HepG2 (cell line): ENCODE results near the gene SLC34A3. TPM values are rescaled to one million over a fixed set of nuclear protein-coding genes. Genes with fewer than 3 reads are reported as not detected.

Source experiments
- HDAC6 ChIP-seq: fragments of 200-600 bp; sonication (generic); IDR thresholded peaks from 2 replicates; pipeline ENCODE4 v1.7.0; 2017; ENCODE audit warnings: mild to moderate bottlenecking, antibody characterized with exemption, low read length, low read depth
- HNF4G ChIP-seq, 2 experiments: sonication (generic) in 1 of 2; formaldehyde crosslinking in 1 of 2; IDR thresholded peaks; 2 replicates each; pipeline versions ENCODE4 v1.4.0 to v1.6.1; 2011 to 2020; ENCODE audit warnings: borderline replicate concordance in 2 of 2, low read depth in 2 of 2, mild to moderate bottlenecking in 2 of 2, low read length in 1 of 2, missing genetic modification reagents in 1 of 2, moderate library complexity in 1 of 2
- KAT7 ChIP-seq: IDR thresholded peaks from 2 replicates; pipeline ENCODE4 v1.6.1; 2018; ENCODE audit warnings: borderline replicate concordance, missing compliant biosample characterization
- MED1 ChIP-seq: sonication (generic); formaldehyde crosslinking; IDR thresholded peaks from 2 replicates; pipeline ENCODE4 v1.4.0; 2020; ENCODE audit warnings: missing genetic modification reagents
- MYC ChIP-seq: sonication (generic); formaldehyde crosslinking; IDR thresholded peaks from 2 replicates; pipeline ENCODE4 v1.9.0; 2021; ENCODE audit warnings: missing genetic modification reagents, borderline replicate concordance
- PHF21A ChIP-seq: sonication (generic); formaldehyde crosslinking; IDR thresholded peaks from 2 replicates; pipeline ENCODE4 v1.5.0; 2020; ENCODE audit warnings: mild to moderate bottlenecking, missing genetic modification reagents
- SNAPC2 ChIP-seq: sonication (generic); formaldehyde crosslinking; IDR thresholded peaks from 2 replicates; pipeline ENCODE4 v1.8.1; 2022; ENCODE audit warnings: mild to moderate bottlenecking, missing genetic modification reagents
- ZNF263 ChIP-seq: sonication (generic); formaldehyde crosslinking; IDR thresholded peaks from 2 replicates; pipeline ENCODE4 v1.4.0; 2020; ENCODE audit warnings: missing genetic modification reagents
- ZNF292 ChIP-seq: sonication (generic); formaldehyde crosslinking; IDR thresholded peaks from 2 replicates; pipeline ENCODE4 v1.8.1; 2022; ENCODE audit warnings: mild to moderate bottlenecking, low read depth, missing genetic modification reagents, borderline replicate concordance
- ZNF383 ChIP-seq: sonication (generic); formaldehyde crosslinking; IDR thresholded peaks from 2 replicates; pipeline ENCODE4 v1.4.0; 2020; ENCODE audit warnings: missing genetic modification reagents, mild to moderate bottlenecking, borderline replicate concordance
- ZNF577 ChIP-seq: sonication (generic); formaldehyde crosslinking; IDR thresholded peaks from 2 replicates; pipeline ENCODE4 v1.4.0; 2020; ENCODE audit warnings: mild to moderate bottlenecking, low read depth, missing genetic modification reagents, borderline replicate concordance
- ZNF616 ChIP-seq: sonication (generic); formaldehyde crosslinking; IDR thresholded peaks from 2 replicates; pipeline ENCODE4 v1.5.0; 2020; ENCODE audit warnings: low read depth, mild to moderate bottlenecking, missing genetic modification reagents
- ZNF678 ChIP-seq: sonication (generic); formaldehyde crosslinking; IDR thresholded peaks from 2 replicates; pipeline ENCODE4 v1.4.0; 2020; ENCODE audit warnings: mild to moderate bottlenecking, missing genetic modification reagents
- ZNF775 ChIP-seq: sonication (generic); formaldehyde crosslinking; IDR thresholded peaks from 2 replicates; pipeline ENCODE4 v1.4.0; 2020; ENCODE audit warnings: missing genetic modification reagents, mild to moderate bottlenecking, moderate library complexity, borderline replicate concordance
- ZNF883 ChIP-seq: sonication (generic); formaldehyde crosslinking; IDR thresholded peaks from 2 replicates; pipeline ENCODE4 v1.5.1; 2020; ENCODE audit warnings: mild to moderate bottlenecking, missing genetic modification reagents; ENCODE audit errors: not compliant biosample characterization
- polyA plus RNA-seq, 8 experiments: library from polyadenylated mRNA; depleted of rRNA in 3 of 8; stranded (reverse) in 7 of 8; unstranded in 1 of 8; fragments of >200 nt; fragmentation: Illumina TruSeq in 4 of 8; extraction: Trizol in 4 of 8; gene quantifications; 2 replicates each; pipeline versions ENCODE4 v1.2.1 to v1.2.3, GENCODE V29; 2011 to 2016; ENCODE audit warnings: low read depth in 4 of 8, missing spikeins in 1 of 8, mixed read lengths in 1 of 8; ENCODE audit not compliant: insufficient read depth in 1 of 8
- total RNA-seq, 5 experiments: library from RNA; depleted of rRNA; stranded (reverse); fragments of >200 nt; fragmentation: Illumina TruSeq; extraction: Trizol; gene quantifications; 2 replicates each; pipeline ENCODE4 v1.2.3, GENCODE V29; 2016; ENCODE audit warnings: low read depth in 1 of 5
- TF ChIP-seq, protein P1 (sequence below): IDR thresholded peaks from 2 replicates; pipeline ENCODE4 v1.6.1; 2016; ENCODE audit warnings: missing compliant biosample characterization, missing genetic modification reagents, borderline replicate concordance
- TF ChIP-seq, protein P2 (sequence below): sonication (generic); formaldehyde crosslinking; IDR thresholded peaks from 2 replicates; pipeline ENCODE4 v1.5.0; 2020; ENCODE audit warnings: mild to moderate bottlenecking, missing genetic modification reagents
- TF ChIP-seq, protein P3 (sequence below): sonication (generic); formaldehyde crosslinking; conservative IDR thresholded peaks from 2 replicates; pipeline ENCODE4 v1.8.0; 2022; ENCODE audit warnings: missing genetic modification reagents
- TF ChIP-seq, protein P4 (sequence below): sonication (generic); formaldehyde crosslinking; IDR thresholded peaks from 2 replicates; pipeline ENCODE4 v1.5.0; 2020; ENCODE audit warnings: mild to moderate bottlenecking, missing genetic modification reagents, moderate library complexity

The SLC34A3 gene
- total and polyA plus RNA-seq, 2 of the 13 experiments (the other 11 are each of a cell fraction or from before 2014, with no cell fraction given) = 0.07 to 1.0 TPM

DNA sequence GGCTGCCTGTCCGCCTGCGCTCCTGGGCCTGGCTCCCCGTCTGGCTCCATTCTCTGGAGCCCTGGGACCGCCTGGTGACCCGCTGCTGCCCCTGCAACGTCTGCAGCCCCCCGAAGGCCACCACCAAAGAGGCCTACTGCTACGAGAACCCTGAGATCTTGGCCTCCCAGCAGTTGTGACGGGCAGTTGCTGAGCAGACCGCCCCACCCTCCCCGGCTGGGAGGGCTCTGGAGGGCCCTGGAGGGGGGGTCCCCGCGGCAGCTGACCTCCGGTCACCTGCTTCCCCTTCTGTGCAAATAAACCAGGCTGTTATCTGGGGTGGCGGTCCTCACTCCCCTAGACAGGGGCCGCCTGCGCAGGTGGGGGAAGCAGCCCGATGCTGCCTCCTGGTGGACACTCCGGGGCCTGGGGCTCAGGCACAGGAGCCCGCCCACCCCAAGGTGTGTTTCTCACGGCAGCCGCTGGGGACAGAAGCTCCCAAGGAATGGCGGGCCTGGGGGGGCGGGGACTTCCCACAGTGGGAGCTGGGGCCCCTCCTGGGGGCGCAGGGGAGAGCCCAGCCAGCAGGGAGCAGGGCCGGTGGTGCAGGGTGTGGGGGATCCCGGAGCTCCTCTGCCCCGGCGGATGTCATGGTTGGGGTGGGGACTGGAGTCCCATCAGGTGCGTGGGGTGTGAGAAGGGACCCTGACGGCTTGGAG lies 5.7 kb downstream of the SLC34A3 start (continued):
- TF ChIP-seq, protein P1, sequence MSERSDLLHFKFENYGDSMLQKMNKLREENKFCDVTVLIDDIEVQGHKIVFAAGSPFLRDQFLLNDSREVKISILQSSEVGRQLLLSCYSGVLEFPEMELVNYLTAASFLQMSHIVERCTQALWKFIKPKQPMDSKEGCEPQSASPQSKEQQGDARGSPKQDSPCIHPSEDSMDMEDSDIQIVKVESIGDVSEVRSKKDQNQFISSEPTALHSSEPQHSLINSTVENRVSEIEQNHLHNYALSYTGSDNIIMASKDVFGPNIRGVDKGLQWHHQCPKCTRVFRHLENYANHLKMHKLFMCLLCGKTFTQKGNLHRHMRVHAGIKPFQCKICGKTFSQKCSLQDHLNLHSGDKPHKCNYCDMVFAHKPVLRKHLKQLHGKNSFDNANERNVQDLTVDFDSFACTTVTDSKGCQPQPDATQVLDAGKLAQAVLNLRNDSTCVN (CRISPR knock-in tag) = no peak
- TF ChIP-seq, protein P2, sequence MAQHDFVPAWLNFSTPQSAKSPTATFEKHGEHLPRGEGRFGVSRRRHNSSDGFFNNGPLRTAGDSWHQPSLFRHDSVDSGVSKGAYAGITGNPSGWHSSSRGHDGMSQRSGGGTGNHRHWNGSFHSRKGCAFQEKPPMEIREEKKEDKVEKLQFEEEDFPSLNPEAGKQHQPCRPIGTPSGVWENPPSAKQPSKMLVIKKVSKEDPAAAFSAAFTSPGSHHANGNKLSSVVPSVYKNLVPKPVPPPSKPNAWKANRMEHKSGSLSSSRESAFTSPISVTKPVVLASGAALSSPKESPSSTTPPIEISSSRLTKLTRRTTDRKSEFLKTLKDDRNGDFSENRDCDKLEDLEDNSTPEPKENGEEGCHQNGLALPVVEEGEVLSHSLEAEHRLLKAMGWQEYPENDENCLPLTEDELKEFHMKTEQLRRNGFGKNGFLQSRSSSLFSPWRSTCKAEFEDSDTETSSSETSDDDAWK (CRISPR knock-in tag) = no peak
- TF ChIP-seq ZNF577 (CRISPR knock-in tag) (no peak), ZNF678 (CRISPR knock-in tag) (peak; percentile 13; the same call in 1 of the 2 replicates), ZNF263 (CRISPR knock-in tag) (peak; percentile 44; the same call in 1 of the 2 replicates), HDAC6 (no peak), HNF4G (IDR thresholded peaks at IDR 0.05; ENCODE audit: borderline replicate concordance, low read depth, low read length) (peak; percentile 33; the same call in 1 of the 2 replicates), HNF4G (CRISPR knock-in tag; IDR thresholded peaks at IDR 0.05; ENCODE audit: borderline replicate concordance, low read depth) (0 out of 2 replicates have a peak, but pooled peaks have one; percentile 46), PHF21A (peak; percentile 95), ZNF775 (CRISPR knock-in tag) (no peak), MED1 (peak; percentile 89), ZNF883 (peak; percentile 62), MYC (CRISPR knock-in tag) (peak; percentile 60; the same call in 1 of the 2 replicates), ZNF292 (CRISPR knock-in tag) (peak; percentile 28; the same call in 1 of the 2 replicates), KAT7 (CRISPR knock-in tag) (peak; percentile 29; the same call in 1 of the 2 replicates), SNAPC2 (CRISPR knock-in tag) (no peak), ZNF616 (no peak), ZNF383 (CRISPR knock-in tag) (no peak)
- TF ChIP-seq, protein P3, sequence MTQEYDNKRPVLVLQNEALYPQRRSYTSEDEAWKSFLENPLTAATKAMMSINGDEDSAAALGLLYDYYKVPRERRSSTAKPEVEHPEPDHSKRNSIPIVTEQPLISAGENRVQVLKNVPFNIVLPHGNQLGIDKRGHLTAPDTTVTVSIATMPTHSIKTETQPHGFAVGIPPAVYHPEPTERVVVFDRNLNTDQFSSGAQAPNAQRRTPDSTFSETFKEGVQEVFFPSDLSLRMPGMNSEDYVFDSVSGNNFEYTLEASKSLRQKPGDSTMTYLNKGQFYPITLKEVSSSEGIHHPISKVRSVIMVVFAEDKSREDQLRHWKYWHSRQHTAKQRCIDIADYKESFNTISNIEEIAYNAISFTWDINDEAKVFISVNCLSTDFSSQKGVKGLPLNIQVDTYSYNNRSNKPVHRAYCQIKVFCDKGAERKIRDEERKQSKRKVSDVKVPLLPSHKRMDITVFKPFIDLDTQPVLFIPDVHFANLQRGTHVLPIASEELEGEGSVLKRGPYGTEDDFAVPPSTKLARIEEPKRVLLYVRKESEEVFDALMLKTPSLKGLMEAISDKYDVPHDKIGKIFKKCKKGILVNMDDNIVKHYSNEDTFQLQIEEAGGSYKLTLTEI (CRISPR knock-in tag) = no peak
- TF ChIP-seq, protein P4, sequence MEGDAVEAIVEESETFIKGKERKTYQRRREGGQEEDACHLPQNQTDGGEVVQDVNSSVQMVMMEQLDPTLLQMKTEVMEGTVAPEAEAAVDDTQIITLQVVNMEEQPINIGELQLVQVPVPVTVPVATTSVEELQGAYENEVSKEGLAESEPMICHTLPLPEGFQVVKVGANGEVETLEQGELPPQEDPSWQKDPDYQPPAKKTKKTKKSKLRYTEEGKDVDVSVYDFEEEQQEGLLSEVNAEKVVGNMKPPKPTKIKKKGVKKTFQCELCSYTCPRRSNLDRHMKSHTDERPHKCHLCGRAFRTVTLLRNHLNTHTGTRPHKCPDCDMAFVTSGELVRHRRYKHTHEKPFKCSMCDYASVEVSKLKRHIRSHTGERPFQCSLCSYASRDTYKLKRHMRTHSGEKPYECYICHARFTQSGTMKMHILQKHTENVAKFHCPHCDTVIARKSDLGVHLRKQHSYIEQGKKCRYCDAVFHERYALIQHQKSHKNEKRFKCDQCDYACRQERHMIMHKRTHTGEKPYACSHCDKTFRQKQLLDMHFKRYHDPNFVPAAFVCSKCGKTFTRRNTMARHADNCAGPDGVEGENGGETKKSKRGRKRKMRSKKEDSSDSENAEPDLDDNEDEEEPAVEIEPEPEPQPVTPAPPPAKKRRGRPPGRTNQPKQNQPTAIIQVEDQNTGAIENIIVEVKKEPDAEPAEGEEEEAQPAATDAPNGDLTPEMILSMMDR (CRISPR knock-in tag) = peak; percentile 99
